ENCODE results near the gene PRR35. TPM values are rescaled to one million over a fixed set of nuclear protein-coding genes. Genes with fewer than 3 reads are reported as not detected.

The PRR35 gene
- polyA plus RNA-seq, 1 donor from 2014 or later, result not detected

GRCh38 chr16:585351-585750 lies 25.2 kb downstream of the PRR35 start:
- no peak overlapping the region for H3K4me3 ChIP-seq (ENCODE audit: low read length)
- no peaks in the 10 kb centered on the region for H3F3A ChIP-seq (ENCODE audit: insufficient read depth, low read length, poor library complexity, severe bottlenecking)
- no peaks in the 10 kb centered on the region for H3K9me3 ChIP-seq (ENCODE audit: low read length)
- peaks cover under 1% of the 10 kb centered on the region for H3K79me2 ChIP-seq (replicated peaks; ENCODE audit: insufficient read depth, low read length)
- H2AFZ ChIP-seq (ENCODE audit: low read depth, low read length), result no peak overlapping the region
- H3K9me2 ChIP-seq (ENCODE audit: insufficient read depth, low read length), result no peaks in the 10 kb centered on the region
- no peaks in the 10 kb centered on the region for H4K20me1 ChIP-seq (ENCODE audit: insufficient read depth)
- no peak for TF ChIP-seq REST (IDR thresholded peaks at IDR 0.05; ENCODE audit: borderline replicate concordance)
- no peak for TF ChIP-seq MXI1 (conservative IDR thresholded peaks at IDR 0.05; ENCODE audit: poor library complexity, severe bottlenecking)
- no peak for TF ChIP-seq TAF1 (IDR thresholded peaks at IDR 0.05; ENCODE audit: low read depth)
- no peak for TF ChIP-seq POLR2AphosphoS5 (IDR thresholded peaks at IDR 0.05)
- no peaks in the 10 kb centered on the region for H3K36me3 ChIP-seq (ENCODE audit: insufficient read depth, low read length)
- H3K9ac ChIP-seq (ENCODE audit: low read length), result no peak overlapping the region
- H3K4me2 ChIP-seq (ENCODE audit: low read length), result no peak overlapping the region
- no peak overlapping the region for H3K27ac ChIP-seq (ENCODE audit: low read length)
- H3K27me3 ChIP-seq (ENCODE audit: insufficient read depth, low read depth, low read length), result no peaks in the 10 kb centered on the region

GRCh38 chr16:586047-586644 lies 26.0 kb downstream of the PRR35 start:
- no peaks in the 10 kb centered on the region for H3K36me3 ChIP-seq (ENCODE audit: insufficient read depth, low read length)
- H3K79me2 ChIP-seq (replicated peaks; ENCODE audit: insufficient read depth, low read length), result peaks cover 9% of the 10 kb centered on the region
- H3F3A ChIP-seq (ENCODE audit: insufficient read depth, low read length, poor library complexity, severe bottlenecking), result no peaks in the 10 kb centered on the region
- no peaks in the 10 kb centered on the region for H3K9me3 ChIP-seq (ENCODE audit: low read length)
- no peak overlapping the region for H3K9ac ChIP-seq (ENCODE audit: low read length)
- no peak overlapping the region for H3K4me2 ChIP-seq (ENCODE audit: low read length)
- no peak for TF ChIP-seq TAF1 (IDR thresholded peaks at IDR 0.05; ENCODE audit: low read depth)
- no peak for TF ChIP-seq POLR2AphosphoS5 (IDR thresholded peaks at IDR 0.05)
- no peak for TF ChIP-seq REST (IDR thresholded peaks at IDR 0.05; ENCODE audit: borderline replicate concordance)
- TF ChIP-seq RAD21 (conservative IDR thresholded peaks at IDR 0.05), result no peak
- no peak for TF ChIP-seq EZH2 (IDR thresholded peaks at IDR 0.05; ENCODE audit: borderline replicate concordance, insufficient read depth, low read length, poor library complexity, severe bottlenecking)
- no peak overlapping the region for H3K4me3 ChIP-seq (ENCODE audit: low read length)
- H3K27ac ChIP-seq (ENCODE audit: low read length), result no peak overlapping the region
- H4K20me1 ChIP-seq (ENCODE audit: insufficient read depth), result no peaks in the 10 kb centered on the region
- no peaks in the 10 kb centered on the region for H3K9me2 ChIP-seq (ENCODE audit: insufficient read depth, low read length)
- H2AFZ ChIP-seq (ENCODE audit: low read depth, low read length), result no peak overlapping the region
- H3K27me3 ChIP-seq (ENCODE audit: insufficient read depth, low read depth, low read length), result no peaks in the 10 kb centered on the region
